ENCODE data around the gene DUSP8.
A peak's percentile ranks its signal among the peaks of the same experiment; 100 is the strongest.

Gene DUSP8

DNA sequence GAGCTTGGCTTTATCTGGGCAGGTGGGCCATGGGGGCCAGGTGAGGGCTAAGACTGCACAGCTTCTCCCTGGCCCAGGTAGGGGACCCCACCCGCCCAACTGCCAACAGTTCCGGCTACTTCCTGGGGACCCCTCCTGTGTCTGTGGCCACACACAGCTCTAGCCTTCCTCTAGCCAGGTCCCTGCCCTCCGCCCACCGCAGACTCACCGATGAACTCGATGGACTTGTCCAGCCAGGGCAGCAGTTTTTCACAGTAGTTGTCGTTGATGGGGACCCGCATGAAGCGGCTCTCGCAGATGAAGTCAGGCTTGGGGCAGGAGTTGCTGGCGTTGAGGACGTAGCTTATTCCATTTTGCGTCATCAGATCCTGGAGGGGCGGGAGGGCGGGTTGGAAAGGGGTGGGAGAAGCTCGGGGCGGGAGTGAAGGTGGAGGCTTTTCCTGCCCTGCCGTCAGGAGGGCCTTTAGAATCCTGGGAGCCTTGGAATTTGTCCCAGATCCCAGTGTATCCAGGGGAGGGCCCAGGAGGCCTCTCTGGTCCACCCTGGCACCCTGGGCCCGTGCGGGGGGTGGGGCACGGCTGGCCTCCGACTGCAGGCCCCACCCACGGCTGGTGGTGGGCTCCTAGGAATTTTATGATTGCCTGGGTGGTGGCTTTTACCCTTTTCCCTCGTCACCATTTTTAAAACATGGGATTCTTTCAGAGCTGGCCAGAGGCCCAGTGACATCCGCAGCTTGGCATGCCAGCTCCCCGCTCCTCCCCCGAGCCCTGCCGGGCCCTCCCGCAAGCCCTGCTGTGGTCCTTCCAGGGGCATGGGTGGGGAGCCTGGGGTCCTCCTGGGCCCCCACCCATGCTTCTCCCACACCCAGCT, 13.9 kb downstream of the DUSP8 start:
- TF ChIP-seq, protein P1, sequence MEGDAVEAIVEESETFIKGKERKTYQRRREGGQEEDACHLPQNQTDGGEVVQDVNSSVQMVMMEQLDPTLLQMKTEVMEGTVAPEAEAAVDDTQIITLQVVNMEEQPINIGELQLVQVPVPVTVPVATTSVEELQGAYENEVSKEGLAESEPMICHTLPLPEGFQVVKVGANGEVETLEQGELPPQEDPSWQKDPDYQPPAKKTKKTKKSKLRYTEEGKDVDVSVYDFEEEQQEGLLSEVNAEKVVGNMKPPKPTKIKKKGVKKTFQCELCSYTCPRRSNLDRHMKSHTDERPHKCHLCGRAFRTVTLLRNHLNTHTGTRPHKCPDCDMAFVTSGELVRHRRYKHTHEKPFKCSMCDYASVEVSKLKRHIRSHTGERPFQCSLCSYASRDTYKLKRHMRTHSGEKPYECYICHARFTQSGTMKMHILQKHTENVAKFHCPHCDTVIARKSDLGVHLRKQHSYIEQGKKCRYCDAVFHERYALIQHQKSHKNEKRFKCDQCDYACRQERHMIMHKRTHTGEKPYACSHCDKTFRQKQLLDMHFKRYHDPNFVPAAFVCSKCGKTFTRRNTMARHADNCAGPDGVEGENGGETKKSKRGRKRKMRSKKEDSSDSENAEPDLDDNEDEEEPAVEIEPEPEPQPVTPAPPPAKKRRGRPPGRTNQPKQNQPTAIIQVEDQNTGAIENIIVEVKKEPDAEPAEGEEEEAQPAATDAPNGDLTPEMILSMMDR (IDR thresholded peaks at IDR 0.05), result no peak

DNA sequence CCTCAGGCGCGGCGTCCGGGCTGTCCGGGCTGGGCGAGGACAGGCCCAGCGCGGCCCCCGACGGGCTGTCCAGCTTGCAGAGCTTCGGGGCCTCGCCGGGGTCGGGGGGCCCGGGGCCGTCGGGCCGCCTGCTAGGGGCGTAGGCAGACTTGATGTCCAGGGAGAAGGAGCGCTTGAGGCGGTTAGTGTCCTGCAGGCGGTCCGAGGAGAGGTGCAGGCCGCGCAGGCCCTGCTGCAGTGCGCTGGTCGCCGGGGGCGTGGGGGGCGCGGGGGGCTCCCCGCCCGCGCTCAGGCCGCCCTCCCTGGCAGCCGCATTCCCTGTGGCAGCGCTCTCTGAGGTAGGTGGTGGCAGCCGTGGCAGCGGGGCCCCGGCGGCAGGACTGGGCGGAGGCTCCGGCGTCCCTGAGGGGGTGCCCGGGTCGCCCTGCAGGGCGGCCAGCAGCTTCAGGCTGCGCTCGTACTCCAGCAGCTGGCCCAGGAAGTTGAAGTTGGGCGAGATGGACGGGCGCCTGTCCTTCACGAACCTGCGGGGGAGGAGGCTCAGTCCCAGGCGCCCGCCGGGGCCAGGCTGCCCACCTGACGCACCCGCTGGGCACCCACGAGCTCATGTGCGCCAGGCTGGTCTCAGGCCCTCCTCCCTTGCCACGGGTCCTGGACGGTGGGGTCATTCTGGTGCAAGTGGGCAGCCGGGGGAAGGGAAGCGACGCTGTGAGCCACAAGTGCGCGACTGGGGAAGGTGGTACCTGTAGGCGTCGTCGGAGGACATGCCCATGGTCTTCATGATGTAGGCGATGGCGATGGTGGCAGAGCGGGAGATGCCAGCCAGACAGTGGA, 14.8 kb downstream of the DUSP8 start:
- TF ChIP-seq, protein P1 (IDR thresholded peaks at IDR 0.05), result no peak

DNA sequence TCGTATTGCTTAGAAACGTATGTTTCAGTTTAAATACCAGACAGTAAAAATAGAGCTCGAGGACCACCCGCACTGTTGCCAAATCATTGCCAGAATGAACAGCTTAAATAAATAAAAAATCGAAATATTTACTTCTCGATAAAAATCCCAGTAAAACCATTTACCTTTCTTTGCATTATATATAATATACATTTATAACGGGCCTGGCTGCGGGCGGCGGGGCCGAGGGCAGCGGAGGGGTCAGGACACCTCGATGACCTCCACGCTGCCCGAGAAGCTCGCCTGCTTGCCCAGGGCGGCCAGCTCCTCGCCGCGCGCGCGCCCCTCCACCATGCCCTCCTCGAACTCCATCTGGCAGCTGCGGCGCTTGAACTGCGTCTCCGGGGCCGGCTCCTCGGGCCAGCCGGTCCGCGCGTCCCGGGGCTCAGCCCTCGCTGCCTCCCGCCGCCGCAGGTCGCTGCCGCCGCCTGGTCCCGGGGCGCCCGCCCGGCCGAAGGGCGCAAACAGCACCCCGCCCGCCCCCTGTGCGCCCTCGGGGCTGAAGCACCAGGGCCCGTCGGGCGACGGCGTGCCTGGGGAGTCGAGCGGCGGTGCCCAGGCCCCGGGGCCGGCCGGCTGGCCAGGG, 15.7 kb downstream of the DUSP8 start:
- TF ChIP-seq, protein P1 (IDR thresholded peaks at IDR 0.05), result no peak

DNA sequence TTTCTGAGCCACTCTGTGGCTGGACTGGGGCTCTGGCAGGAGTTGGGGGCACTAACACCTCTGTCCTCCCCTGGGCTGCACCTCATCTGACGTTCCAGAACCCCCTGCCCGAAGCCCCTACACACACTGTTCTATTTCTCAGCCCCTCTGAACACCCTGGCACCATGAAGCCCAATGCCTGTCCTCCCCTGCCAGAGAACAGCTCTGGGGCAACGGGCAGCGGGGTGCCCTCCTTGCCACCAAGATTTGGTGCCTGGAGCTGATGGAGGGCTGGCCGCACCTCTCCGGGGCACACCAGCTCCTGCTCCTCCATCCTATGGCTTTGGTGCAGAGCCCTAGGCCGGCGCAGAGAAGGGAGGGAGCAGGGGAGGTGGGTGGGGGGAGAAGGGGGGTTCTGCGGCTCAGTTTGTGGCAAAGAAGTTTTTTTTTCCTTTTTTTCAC, 16.3 kb downstream of the DUSP8 start:
- TF ChIP-seq, protein P1 (IDR thresholded peaks at IDR 0.05), result no peak

DNA sequence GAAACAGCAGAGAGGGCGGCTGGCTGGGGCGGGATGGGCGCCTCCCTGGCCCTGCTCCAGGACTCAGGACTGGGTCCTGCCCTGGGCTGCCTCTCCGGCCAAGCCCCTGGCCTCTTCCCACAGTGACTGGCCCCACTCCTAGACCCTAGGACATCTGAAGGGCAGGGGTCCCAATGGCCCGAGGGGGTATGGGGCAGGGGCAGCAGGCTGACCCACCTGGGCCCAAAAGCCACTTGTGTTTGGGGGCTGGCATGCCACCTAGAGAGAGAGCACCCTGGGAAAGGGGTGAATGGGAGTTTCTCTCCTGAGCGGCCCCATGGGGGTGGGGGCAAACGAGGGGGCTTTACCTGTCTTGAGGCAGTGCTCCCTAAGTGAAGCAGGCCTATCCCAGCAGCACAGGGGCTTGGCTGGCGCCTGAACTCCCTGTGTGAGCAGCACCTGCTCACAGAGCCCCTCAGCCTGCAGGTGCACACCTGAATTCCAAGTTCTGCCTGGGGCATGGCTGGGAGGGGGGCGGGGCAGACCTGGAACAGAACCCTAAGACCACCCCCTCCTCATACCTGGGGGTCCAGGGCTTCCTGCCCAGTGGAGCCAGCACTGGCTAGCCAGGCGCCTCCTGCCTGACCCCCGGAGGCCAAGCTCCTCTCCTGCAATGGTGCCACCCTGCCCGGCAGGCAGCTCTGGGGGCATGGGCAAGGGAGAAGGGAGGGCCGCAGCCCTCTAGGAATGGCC, 16.9 kb downstream of the DUSP8 start:
- TF ChIP-seq, protein P1 (IDR thresholded peaks at IDR 0.05), result no peak

DNA sequence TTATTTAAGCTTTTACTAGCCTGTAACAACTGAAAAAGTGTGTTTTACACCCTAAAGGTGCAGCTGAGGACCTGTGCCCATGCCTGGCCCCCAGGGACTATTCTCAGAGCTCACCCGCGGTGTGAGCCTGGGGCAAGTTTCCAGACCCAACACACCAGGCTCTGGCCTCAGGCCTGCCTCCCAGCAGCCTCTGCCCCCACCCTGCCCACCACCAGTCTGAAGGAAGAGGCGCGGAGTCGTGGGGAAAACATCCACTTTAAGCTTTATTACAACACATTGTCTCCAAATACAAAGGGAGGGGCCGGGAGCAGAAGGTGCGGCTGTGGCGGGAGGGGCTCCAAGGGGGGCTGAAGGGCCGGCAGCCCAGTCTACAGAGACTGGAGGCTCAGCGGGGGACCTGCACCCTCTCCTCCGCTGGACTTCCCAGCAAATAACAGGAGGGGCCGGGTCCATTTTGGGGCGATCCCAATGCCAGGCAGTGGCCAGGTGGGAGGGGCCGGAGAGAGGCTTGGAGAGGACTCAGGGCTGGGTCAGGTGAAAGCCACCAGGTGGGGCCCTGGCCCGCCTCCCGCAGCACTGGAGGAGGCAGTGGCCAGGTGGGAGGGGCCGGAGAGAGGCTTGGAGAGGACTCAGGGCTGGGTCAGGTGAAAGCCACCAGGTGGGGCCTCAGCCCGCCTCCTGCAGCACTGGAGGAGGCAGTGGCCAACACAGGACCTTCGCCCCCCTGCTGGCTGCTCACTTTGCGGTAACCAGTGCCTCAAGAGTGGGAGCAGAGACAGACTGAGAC, 18.1 kb downstream of the DUSP8 start:
- TF ChIP-seq, protein P1 (IDR thresholded peaks at IDR 0.05), result peak; percentile 41; the same call in 1 of the 2 replicates

Measured in LNCAP (cell line).